Astrocyte (in vitro differentiated cells and primary cell): Measurements from ENCODE around the gene FBXO11.

Experiments used
- EZH2 ChIP-seq: IDR thresholded peaks from 2 replicates; pipeline ENCODE4 v1.6.1; 2012; ENCODE audit warnings: mild to moderate bottlenecking, low read length, inconsistent platforms; ENCODE audit not compliant: insufficient read depth
- TF ChIP-seq, protein P1 (sequence below): IDR thresholded peaks from 2 replicates; pipeline ENCODE4 v1.5.1; 2011; ENCODE audit warnings: low read depth, mild to moderate bottlenecking, inconsistent platforms, low read length, moderate library complexity; ENCODE audit not compliant: insufficient read depth

DNA sequence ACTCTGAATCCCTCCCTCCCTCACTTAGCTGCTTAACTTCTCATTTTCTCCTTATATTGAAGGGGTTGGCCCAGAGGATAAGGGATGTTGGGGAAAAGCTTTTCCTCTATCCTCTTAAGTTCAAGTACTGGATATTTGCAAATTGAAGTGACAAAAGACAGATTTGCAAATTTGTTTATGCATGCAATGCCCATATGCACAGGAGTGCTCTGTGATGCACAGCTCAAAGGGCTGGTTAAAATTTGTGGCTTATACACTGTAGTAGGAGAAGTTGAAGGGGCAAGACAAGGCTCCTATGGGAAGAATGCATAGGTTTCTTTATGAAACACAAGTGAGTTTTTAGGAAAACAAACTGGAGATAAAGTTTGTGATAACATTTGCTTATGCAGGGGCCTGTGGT is 131.7 kb downstream of the FBXO11 start:
- TF ChIP-seq, protein P1, sequence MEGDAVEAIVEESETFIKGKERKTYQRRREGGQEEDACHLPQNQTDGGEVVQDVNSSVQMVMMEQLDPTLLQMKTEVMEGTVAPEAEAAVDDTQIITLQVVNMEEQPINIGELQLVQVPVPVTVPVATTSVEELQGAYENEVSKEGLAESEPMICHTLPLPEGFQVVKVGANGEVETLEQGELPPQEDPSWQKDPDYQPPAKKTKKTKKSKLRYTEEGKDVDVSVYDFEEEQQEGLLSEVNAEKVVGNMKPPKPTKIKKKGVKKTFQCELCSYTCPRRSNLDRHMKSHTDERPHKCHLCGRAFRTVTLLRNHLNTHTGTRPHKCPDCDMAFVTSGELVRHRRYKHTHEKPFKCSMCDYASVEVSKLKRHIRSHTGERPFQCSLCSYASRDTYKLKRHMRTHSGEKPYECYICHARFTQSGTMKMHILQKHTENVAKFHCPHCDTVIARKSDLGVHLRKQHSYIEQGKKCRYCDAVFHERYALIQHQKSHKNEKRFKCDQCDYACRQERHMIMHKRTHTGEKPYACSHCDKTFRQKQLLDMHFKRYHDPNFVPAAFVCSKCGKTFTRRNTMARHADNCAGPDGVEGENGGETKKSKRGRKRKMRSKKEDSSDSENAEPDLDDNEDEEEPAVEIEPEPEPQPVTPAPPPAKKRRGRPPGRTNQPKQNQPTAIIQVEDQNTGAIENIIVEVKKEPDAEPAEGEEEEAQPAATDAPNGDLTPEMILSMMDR: no peak
- TF ChIP-seq EZH2: no peak
